ENCODE data around the gene COQ7. TPM values are rescaled to one million over a fixed set of nuclear protein-coding genes. Genes with fewer than 3 reads are reported as not detected.

COQ7 gene
- total and polyA plus RNA-seq, 2 experiments from 2014 or later, result 17.5 to 19.4 TPM

DNA sequence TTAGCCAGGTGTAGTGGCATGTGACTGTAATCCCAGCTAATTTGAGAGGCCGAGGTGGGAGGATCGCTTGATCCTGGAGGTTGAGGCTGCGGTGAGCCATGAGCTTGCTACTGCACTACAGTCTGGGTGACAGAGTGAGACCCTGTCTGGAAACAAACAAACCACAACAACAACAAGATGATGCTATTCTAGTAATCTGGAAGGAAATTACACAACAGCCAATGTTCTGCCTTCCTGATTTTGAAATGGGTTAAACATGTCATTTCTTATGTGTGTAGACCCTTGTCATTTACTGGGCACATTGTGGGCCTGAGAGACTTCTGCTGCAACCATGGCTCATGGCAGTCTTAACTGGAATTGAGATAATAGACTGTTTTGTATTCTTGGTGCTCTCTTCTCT, 5.9 kb downstream of the COQ7 start:
- Histone ChIP-seq H3K4me3 (no peak overlapping the region), H4K20me1 (ENCODE audit: insufficient read depth, poor library complexity, severe bottlenecking) (no peaks in the 10 kb centered on the region), H3K36me3 (replicated peaks; ENCODE audit: insufficient read depth, low read depth) (peaks cover 6% of the 10 kb centered on the region), H3K4me1 (ENCODE audit: insufficient read depth) (peaks cover 8% of the 10 kb centered on the region), H3K4me2 (no peak overlapping the region), H3K9me3 (ENCODE audit: low read depth) (no peaks in the 10 kb centered on the region), H3K27me3 (no peaks in the 10 kb centered on the region), H3K27ac (no peak overlapping the region), H2AFZ (no peak overlapping the region), H3K9me2 (replicated peaks; ENCODE audit: insufficient read depth) (no peaks in the 10 kb centered on the region), H3K79me2 (peaks cover 13% of the 10 kb centered on the region)
- WGBS (ENCODE audit: low lambda C conversion rate, missing lambda C conversion rate), result 97% methylated on average over 3 of the region's 3 CpGs
- DNase-seq (ENCODE audit: low spot score), result no peak
- no peak for TF ChIP-seq EZH2 (IDR thresholded peaks at IDR 0.05; ENCODE audit: borderline replicate concordance)
- no peak for TF ChIP-seq CTCF (IDR thresholded peaks at IDR 0.05; ENCODE audit: poor library complexity)
- TF ChIP-seq EZH2phosphoT487 (IDR thresholded peaks at IDR 0.05; ENCODE audit: low read depth, severe bottlenecking, unreplicated experiment), result no peak

- 94% methylated on average over 7 of the region's 7 CpGs for WGBS (ENCODE audit: low lambda C conversion rate, missing lambda C conversion rate)
- no peak overlapping the region for H3K27ac ChIP-seq
- H3K79me2 ChIP-seq, result peaks cover 7% of the 10 kb centered on the region
- H3K4me1 ChIP-seq (ENCODE audit: insufficient read depth), result peaks cover 3% of the 10 kb centered on the region
- no peaks in the 10 kb centered on the region for H4K20me1 ChIP-seq (ENCODE audit: insufficient read depth, poor library complexity, severe bottlenecking)
- no peak overlapping the region for H3K4me3 ChIP-seq
- peaks cover 6% of the 10 kb centered on the region for H3K36me3 ChIP-seq (replicated peaks; ENCODE audit: insufficient read depth, low read depth)
- H3K4me2 ChIP-seq, result no peak overlapping the region
- no peak overlapping the region for H2AFZ ChIP-seq
- H3K9me3 ChIP-seq (ENCODE audit: low read depth), result no peaks in the 10 kb centered on the region
- no peak for DNase-seq (ENCODE audit: low spot score)
- H3K27me3 ChIP-seq, result no peaks in the 10 kb centered on the region
- TF ChIP-seq EZH2 (IDR thresholded peaks at IDR 0.05; ENCODE audit: borderline replicate concordance), result no peak
- no peak for TF ChIP-seq EZH2phosphoT487 (IDR thresholded peaks at IDR 0.05; ENCODE audit: low read depth, severe bottlenecking, unreplicated experiment)
- no peak for TF ChIP-seq CTCF (IDR thresholded peaks at IDR 0.05; ENCODE audit: poor library complexity)
- no peaks in the 10 kb centered on the region for H3K9me2 ChIP-seq (replicated peaks; ENCODE audit: insufficient read depth)
Observed at GRCh38 chr16:19073863-19074262, 6.4 kb downstream of the COQ7 start.

DNA sequence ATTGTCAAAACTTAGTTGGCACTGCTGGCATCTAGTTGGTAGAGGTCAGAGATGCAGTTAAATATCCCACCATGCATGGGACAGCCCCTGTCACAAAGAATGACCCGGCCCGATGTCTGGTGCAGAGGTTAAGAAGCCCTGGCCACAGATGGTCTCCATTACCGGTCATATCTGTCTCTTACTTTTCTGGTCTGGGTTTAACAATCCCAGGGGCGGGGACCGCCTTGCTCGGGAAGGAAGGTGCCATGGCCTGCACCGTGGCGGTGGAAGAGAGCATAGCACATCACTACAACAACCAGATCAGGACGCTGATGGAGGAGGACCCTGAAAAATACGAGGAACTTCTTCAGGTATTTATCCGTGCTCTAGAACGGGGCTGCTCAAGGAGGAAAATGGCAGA, 8.1 kb downstream of the COQ7 start:
- no peak for DNase-seq (ENCODE audit: low spot score)
- Histone ChIP-seq H3K27me3 (no peaks in the 10 kb centered on the region), H3K4me3 (no peak overlapping the region), H3K79me2 (no peaks in the 10 kb centered on the region), H3K27ac (no peak overlapping the region), H4K20me1 (ENCODE audit: insufficient read depth, poor library complexity, severe bottlenecking) (no peaks in the 10 kb centered on the region), H2AFZ (no peak overlapping the region), H3K36me3 (replicated peaks; ENCODE audit: insufficient read depth, low read depth) (peaks cover 6% of the 10 kb centered on the region), H3K9me3 (ENCODE audit: low read depth) (no peaks in the 10 kb centered on the region), H3K9me2 (replicated peaks; ENCODE audit: insufficient read depth) (no peaks in the 10 kb centered on the region), H3K4me2 (no peak overlapping the region), H3K4me1 (ENCODE audit: insufficient read depth) (no peaks in the 10 kb centered on the region)
- 98% methylated on average over 12 of the region's 12 CpGs for WGBS (ENCODE audit: low lambda C conversion rate, missing lambda C conversion rate)
- TF ChIP-seq CTCF (IDR thresholded peaks at IDR 0.05; ENCODE audit: poor library complexity) (no peak), EZH2 (IDR thresholded peaks at IDR 0.05; ENCODE audit: borderline replicate concordance) (no peak), EZH2phosphoT487 (IDR thresholded peaks at IDR 0.05; ENCODE audit: low read depth, severe bottlenecking, unreplicated experiment) (no peak)

DNA sequence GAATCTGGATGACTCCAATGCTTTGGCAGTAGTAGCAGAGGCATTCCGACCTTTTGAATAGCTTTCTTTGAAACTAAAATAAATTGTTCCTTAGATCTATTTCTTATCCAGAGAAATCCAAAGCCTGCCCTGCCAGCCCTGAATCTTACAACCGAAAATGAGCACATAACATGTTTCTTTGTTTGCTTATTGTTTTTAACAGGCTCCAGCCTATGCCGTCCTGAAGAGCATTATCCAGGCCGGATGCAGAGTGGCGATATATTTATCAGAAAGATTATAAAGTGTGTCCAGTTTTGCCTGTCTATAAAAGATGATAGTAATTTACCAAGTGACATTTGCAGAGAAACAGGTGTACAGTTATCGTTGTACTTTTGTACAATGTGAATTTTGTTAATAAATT, 10.5 kb downstream of the COQ7 start:
- Histone ChIP-seq H3K4me3 (no peak overlapping the region), H3K79me2 (no peaks in the 10 kb centered on the region), H3K9me2 (replicated peaks; ENCODE audit: insufficient read depth) (no peaks in the 10 kb centered on the region), H3K27me3 (no peaks in the 10 kb centered on the region), H4K20me1 (ENCODE audit: insufficient read depth, poor library complexity, severe bottlenecking) (no peaks in the 10 kb centered on the region), H2AFZ (no peak overlapping the region), H3K27ac (no peak overlapping the region), H3K4me1 (ENCODE audit: insufficient read depth) (no peaks in the 10 kb centered on the region), H3K4me2 (no peak overlapping the region), H3K36me3 (replicated peaks; ENCODE audit: insufficient read depth, low read depth) (peaks cover 9% of the 10 kb centered on the region), H3K9me3 (ENCODE audit: low read depth) (no peaks in the 10 kb centered on the region)
- 97% methylated on average over 6 of the region's 6 CpGs for WGBS (ENCODE audit: low lambda C conversion rate, missing lambda C conversion rate)
- no peak for TF ChIP-seq EZH2 (IDR thresholded peaks at IDR 0.05; ENCODE audit: borderline replicate concordance)
- TF ChIP-seq EZH2phosphoT487 (IDR thresholded peaks at IDR 0.05; ENCODE audit: low read depth, severe bottlenecking, unreplicated experiment), result no peak
- no peak for TF ChIP-seq CTCF (IDR thresholded peaks at IDR 0.05; ENCODE audit: poor library complexity)
- no peak for DNase-seq (ENCODE audit: low spot score)

Data from hepatocyte (in vitro differentiated cells).